Measurements from ENCODE around the gene PCDHGA7.

GRCh38 chr5:141382469-141383294 lies at the start of gene PCDHGA7:
- no peak for TF ChIP-seq POLR2AphosphoS5 (IDR thresholded peaks at IDR 0.05; ENCODE audit: insufficient read depth in 1 of 2, low read depth in 1 of 2)
- no peak for TF ChIP-seq CTCF (IDR thresholded peaks at IDR 0.05)
